Left lung (tissue), 10 donors: ENCODE measurements around the gene TARDBP. TPM values are rescaled to one million over a fixed set of nuclear protein-coding genes. Genes with fewer than 3 reads are reported as not detected.

Experiments
- ATAC-seq: fragments of 200-7000 bp; cut with Tn5 transposase; one replicate; pipeline ENCODE4 v1.9.1; 2020; ENCODE audit warnings: moderate library complexity
- DNase-seq, 4 donors: peaks; one replicate each; pipeline ENCODE4 v3.0.0-alpha.2; 2013 to 2020
- H3K27ac ChIP-seq, 2 donors: fragments of 200-600 bp; sonication (generic) in 1 of 2; one replicate each; pipeline versions ENCODE4 v1.5.0 to v1.8.0; 2020 to 2021
- H3K27me3 ChIP-seq, 2 donors: fragments of 200-600 bp; sonication (generic) in 1 of 2; one replicate each; pipeline versions ENCODE4 v1.5.0 to v1.8.0; 2020 to 2021
- H3K36me3 ChIP-seq, 2 donors: fragments of 200-600 bp; sonication (generic) in 1 of 2; one replicate each; pipeline versions ENCODE4 v1.5.0 to v1.8.0; 2020 to 2021
- H3K4me1 ChIP-seq, 2 donors: fragments of 200-600 bp; one replicate each; pipeline ENCODE4 v1.8.0; 2021
- H3K4me3 ChIP-seq, 2 donors: fragments of 200-600 bp; sonication (generic) in 1 of 2; one replicate each; pipeline versions ENCODE4 v1.5.0 to v1.8.0; 2020 to 2021; ENCODE audit warnings: mild to moderate bottlenecking in 1 of 2
- H3K9me3 ChIP-seq, 2 donors: fragments of 200-600 bp; sonication (generic) in 1 of 2; one replicate each; pipeline versions ENCODE4 v1.5.0 to v1.8.0; 2020 to 2021
- intact Hi-C, 2 donors: fragments of 100-400 bp; cut with DNase I; formaldehyde crosslinking; loops; one replicate each; pipeline versions ENCODE4 v1.11.2 to v1.14.2; 2022
- polyA plus RNA-seq, 6 donors: library from polyadenylated mRNA; unstranded; fragments of 120-200 nt; gene quantifications; one replicate each; pipeline ENCODE4 v1.2.1, GENCODE V29; 2013; ENCODE audit not compliant: insufficient read length in 6 of 6
- total RNA-seq, 2 donors: library from RNA; stranded (reverse); fragmentation: NEBNext Ultra II Directional; extraction: Animal tissue kit (Norgen Biotek cat#: 25700); gene quantifications; one replicate each; pipeline ENCODE4 v1.2.1, GENCODE V29; 2021
- TF ChIP-seq, protein P1 (sequence below), 2 donors: fragments of 200-600 bp; sonication (generic) in 1 of 2; IDR thresholded peaks; one replicate each; pipeline versions ENCODE4 v1.5.0 to v1.8.0; 2021; ENCODE audit warnings: antibody characterized with exemption in 2 of 2
- donor health status: DM: no; HTN: yes; CAD: no.
- donor health status: DM: no; HTN: no; CAD: no.

TARDBP gene
- total and polyA plus RNA-seq, 8 donors, result 119 to 344 (median 292) TPM

DNA sequence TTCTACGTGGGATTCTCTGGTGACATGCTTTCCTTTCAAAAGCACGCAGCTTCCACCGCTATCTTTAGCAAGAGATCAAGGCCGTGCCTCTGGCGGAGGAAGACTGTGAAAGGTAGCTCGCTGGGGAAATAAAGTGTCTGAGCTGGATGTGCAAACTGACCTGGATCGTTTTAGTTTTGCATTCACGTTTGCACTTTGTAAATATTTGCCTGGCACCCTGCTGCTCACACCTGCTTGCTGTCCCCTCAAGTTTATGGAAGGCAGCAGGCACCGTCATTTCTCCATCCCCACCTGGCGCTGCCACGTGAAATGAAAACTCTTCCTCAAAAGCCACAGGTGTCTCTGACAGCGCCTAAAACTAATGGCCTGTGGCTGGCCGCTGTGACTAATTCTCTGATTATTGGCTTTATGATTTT, 44.0 kb upstream of the TARDBP start:
- intact Hi-C loops, result no loop called here
- peaks cover 0 to under 1% of the 10 kb centered on the region in 2 donors for H3K27me3 ChIP-seq
- H3K9me3 ChIP-seq, result no peaks in the 10 kb centered on the region
- peaks cover 5 to 26% of the 10 kb centered on the region in 2 donors for H3K4me1 ChIP-seq
- no peak overlapping the region for H3K4me3 ChIP-seq
- DNase-seq, result peak in 1 of 4 donors; percentile 13
- TF ChIP-seq, protein P1, sequence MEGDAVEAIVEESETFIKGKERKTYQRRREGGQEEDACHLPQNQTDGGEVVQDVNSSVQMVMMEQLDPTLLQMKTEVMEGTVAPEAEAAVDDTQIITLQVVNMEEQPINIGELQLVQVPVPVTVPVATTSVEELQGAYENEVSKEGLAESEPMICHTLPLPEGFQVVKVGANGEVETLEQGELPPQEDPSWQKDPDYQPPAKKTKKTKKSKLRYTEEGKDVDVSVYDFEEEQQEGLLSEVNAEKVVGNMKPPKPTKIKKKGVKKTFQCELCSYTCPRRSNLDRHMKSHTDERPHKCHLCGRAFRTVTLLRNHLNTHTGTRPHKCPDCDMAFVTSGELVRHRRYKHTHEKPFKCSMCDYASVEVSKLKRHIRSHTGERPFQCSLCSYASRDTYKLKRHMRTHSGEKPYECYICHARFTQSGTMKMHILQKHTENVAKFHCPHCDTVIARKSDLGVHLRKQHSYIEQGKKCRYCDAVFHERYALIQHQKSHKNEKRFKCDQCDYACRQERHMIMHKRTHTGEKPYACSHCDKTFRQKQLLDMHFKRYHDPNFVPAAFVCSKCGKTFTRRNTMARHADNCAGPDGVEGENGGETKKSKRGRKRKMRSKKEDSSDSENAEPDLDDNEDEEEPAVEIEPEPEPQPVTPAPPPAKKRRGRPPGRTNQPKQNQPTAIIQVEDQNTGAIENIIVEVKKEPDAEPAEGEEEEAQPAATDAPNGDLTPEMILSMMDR (IDR thresholded peaks at IDR 0.05), result no peak
- ATAC-seq, result no peak
- no peaks in the 10 kb centered on the region for H3K36me3 ChIP-seq
- H3K27ac ChIP-seq, result no peak overlapping the region

DNA sequence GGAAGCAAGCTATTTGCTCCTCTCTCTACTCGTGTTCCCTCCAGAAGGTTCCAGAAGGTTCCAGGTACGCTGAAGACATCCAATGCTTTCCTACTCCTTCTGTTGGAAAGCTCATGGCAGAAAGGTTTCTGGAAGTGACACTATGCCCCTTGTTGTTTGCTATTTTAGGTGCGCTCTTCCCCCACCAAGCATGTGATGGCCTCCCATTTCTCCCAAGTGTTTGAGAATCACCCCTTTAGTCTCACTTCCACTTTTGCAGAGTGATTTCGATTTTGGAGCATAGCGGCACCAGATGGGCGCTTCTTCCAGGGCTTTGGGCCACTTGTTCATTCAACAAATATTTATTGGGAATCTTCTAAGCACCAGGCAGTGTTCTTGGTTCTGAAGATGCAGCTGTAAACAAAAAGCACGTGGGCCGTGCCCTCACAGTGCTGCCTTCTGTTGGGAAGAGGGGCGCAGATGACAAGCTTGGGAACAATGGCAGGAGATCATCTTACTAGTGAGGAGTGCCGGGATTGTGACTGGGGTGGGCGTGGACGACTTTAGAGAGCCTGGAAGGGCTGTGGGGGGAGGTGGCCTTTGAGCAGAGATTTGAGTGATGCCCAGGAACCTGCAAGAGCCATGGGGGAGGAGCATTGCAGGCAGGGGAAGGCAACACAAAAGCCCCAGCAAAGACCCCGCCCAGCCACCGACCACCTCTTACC, 43.0 kb upstream of the TARDBP start:
- TF ChIP-seq, protein P1 (IDR thresholded peaks at IDR 0.05), result no peak
- ATAC-seq, result no peak

DNA sequence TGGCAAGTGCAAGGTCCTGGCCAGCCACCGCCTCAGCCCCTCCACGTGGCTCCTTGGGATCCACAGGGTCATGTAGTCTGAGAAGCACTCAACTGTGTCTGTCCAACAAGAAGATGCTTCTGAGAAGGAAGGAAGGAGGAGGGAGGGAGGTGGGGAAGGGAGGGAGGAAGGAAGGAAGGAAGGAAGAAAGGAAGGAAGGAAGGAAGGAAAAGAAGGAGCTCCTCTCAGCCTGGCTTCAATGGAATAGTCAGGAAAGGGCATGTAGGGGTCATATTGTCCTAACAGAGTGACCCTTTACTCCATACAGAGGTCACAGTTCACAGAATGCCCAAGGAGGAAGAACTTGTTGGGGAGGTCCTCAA, 42.5 kb upstream of the TARDBP start:
- TF ChIP-seq, protein P1 (IDR thresholded peaks at IDR 0.05), result no peak

More for the DNA sequence above, 43.0 kb upstream of the TARDBP start:
- H3K9me3 ChIP-seq, result no peaks in the 10 kb centered on the region
- peak in 1 of 4 donors; percentile 45 for DNase-seq
- no peaks in the 10 kb centered on the region for H3K27me3 ChIP-seq
- H3K4me3 ChIP-seq, result no peak overlapping the region
- no peaks in the 10 kb centered on the region for H3K36me3 ChIP-seq
- intact Hi-C loops, result no loop called here
- H3K27ac ChIP-seq, result no peak overlapping the region
- H3K4me1 ChIP-seq, result peaks cover 5 to 26% of the 10 kb centered on the region in 2 donors

DNA sequence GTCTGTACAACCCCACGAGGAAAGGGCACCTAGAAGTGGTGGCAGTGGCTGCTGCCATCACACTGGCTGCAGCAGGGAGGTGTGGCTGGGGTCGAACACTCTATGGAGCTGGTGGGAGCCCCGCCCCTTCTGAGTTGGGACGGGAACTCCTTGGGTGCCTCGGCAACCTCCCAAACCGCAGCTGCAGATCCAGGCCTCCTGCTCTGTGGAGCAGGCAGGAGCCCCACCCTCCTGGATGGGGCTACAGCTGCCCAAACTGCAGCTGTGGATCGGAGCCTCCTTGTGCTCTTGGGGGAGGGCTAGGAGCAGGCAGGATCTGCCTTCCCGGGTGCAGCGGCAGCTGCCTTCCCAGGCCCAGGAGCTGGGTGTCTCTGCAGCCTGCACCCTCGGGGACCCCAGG, 38.9 kb upstream of the TARDBP start:
- Histone ChIP-seq H3K27ac (no peak overlapping the region), H3K36me3 (no peaks in the 10 kb centered on the region), H3K27me3 (no peaks in the 10 kb centered on the region), H3K9me3 (no peaks in the 10 kb centered on the region), H3K4me1 (no peaks in the 10 kb centered on the region), H3K4me3 (no peak overlapping the region)
- no peak for ATAC-seq
- TF ChIP-seq, protein P1 (IDR thresholded peaks at IDR 0.05), result no peak
- DNase-seq, result peak in 1 of 4 donors; percentile 61
- intact Hi-C loops, result no loop called here

More for the DNA sequence above, 42.5 kb upstream of the TARDBP start:
- Histone ChIP-seq H3K4me3 (no peak overlapping the region), H3K4me1 (peaks cover 5 to 24% of the 10 kb centered on the region in 2 donors), H3K9me3 (no peaks in the 10 kb centered on the region), H3K27me3 (no peaks in the 10 kb centered on the region), H3K27ac (no peak overlapping the region), H3K36me3 (no peaks in the 10 kb centered on the region)
- DNase-seq (no peak), ATAC-seq (no peak)
- intact Hi-C loops, result no loop called here

DNA sequence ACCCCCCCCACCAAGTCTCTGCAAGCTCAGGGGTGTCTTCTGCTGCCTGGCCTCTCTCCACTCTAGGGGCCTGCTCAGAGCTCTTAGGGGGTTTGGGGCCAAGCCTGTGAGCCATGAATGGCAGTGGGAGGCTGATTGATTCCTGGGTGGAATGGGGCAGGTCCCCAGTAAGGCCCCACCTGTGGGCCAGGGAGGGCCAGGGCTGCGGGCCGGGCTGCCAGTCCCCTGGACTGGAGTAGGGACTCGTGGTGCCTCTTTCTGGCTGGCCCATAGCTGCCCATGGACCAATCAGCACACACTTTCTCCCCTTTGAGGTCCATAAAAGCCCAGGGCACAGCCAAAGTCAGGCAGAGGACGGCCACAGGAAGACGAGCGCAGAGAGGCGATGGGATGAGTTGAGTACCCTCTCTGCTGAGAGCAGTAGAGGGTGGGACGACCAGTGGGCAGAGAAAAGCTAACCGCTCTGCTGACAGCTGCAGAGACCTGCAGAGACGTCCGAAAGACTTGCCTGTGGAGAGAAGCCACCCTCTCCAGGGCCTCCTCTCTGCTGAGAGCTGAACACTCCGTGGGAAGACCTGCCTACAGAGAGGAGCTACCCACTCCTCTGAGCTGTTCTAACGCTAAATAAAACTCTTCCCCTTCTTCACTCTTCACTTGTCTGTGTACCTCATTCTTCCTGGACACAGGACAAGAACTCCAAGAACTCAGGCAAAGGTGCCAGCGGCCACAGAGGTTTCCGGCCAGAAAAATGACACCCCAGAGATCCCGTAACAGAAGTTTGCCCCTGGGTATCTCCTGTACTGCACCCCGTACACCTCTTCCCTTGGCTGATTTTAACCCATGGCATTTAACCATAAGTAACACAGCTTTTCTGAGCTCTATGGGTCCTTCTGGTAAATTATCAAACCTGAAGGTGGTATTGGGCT, 38.2 kb upstream of the TARDBP start:
- DNase-seq (peak in 1 of 4 donors; percentile 35), ATAC-seq (no peak)
- intact Hi-C loops, result no loop called here
- no peak overlapping the region for H3K4me3 ChIP-seq
- no peaks in the 10 kb centered on the region for H3K9me3 ChIP-seq
- no peaks in the 10 kb centered on the region for H3K36me3 ChIP-seq
- no peaks in the 10 kb centered on the region for H3K4me1 ChIP-seq
- TF ChIP-seq, protein P1 (IDR thresholded peaks at IDR 0.05), result no peak
- H3K27me3 ChIP-seq, result no peaks in the 10 kb centered on the region
- H3K27ac ChIP-seq, result no peak overlapping the region
